IPS DF 4.7 (cell line): Measurements from ENCODE around the gene PTPRN2.

Experiments
- DNase-seq: peaks from one replicate; pipeline ENCODE4 v3.0.0-alpha.2; 2013; ENCODE audit warnings: low spot score; ENCODE audit errors: extremely low read depth

Gene PTPRN2

GRCh38 chr7:158325530-158326381 lies 261.9 kb downstream of the PTPRN2 start:
- no peak for DNase-seq

GRCh38 chr7:158324397-158325360 lies 262.9 kb downstream of the PTPRN2 start:
- no peak for DNase-seq

GRCh38 chr7:158323741-158324396 lies 263.8 kb downstream of the PTPRN2 start:
- no peak for DNase-seq

- no peak for DNase-seq
Observed at GRCh38 chr7:158322616-158323530, 264.8 kb downstream of the PTPRN2 start.

- DNase-seq, result no peak
Observed at GRCh38 chr7:158321936-158322615, 265.5 kb downstream of the PTPRN2 start.

GRCh38 chr7:158321056-158321700 lies 266.4 kb downstream of the PTPRN2 start:
- no peak for DNase-seq

- DNase-seq, result no peak
Observed at GRCh38 chr7:158320328-158320727, 267.3 kb downstream of the PTPRN2 start.

GRCh38 chr7:158318511-158318913 lies 269.1 kb downstream of the PTPRN2 start:
- DNase-seq, result no peak

GRCh38 chr7:158317238-158318205 lies 270.1 kb downstream of the PTPRN2 start:
- DNase-seq, result no peak

- DNase-seq, result no peak
Observed at GRCh38 chr7:158316466-158317031, 271.1 kb downstream of the PTPRN2 start.

- no peak for DNase-seq
Observed at GRCh38 chr7:158315881-158316280, 271.7 kb downstream of the PTPRN2 start.

GRCh38 chr7:158315326-158315725 lies 272.3 kb downstream of the PTPRN2 start:
- no peak for DNase-seq

GRCh38 chr7:158314394-158314793 lies 273.2 kb downstream of the PTPRN2 start:
- DNase-seq, result no peak

GRCh38 chr7:158313931-158314330 lies 273.7 kb downstream of the PTPRN2 start:
- DNase-seq, result no peak

- DNase-seq, result no peak
Observed at GRCh38 chr7:158312789-158313188, 274.8 kb downstream of the PTPRN2 start.

GRCh38 chr7:158311791-158312190 lies 275.8 kb downstream of the PTPRN2 start:
- no peak for DNase-seq

- DNase-seq, result no peak
Observed at GRCh38 chr7:158310924-158311666, 276.5 kb downstream of the PTPRN2 start.
